Right cardiac atrium (tissue), 5 donors: ENCODE results near the gene BIRC5. TPM values are rescaled to one million over a fixed set of nuclear protein-coding genes. Genes with fewer than 3 reads are reported as not detected.
A peak's percentile ranks its signal among the peaks of the same experiment; 100 is the strongest.

Experiments used
- ATAC-seq, 2 donors: fragments of 200-7000 bp; cut with Tn5 transposase; one replicate each; pipeline versions ENCODE4 v1.8.0 to v1.9.1; 2020; ENCODE audit warnings: moderate library complexity in 2 of 2, mild to moderate bottlenecking in 1 of 2
- DNase-seq, 3 donors: peaks; one replicate each; pipeline ENCODE4 v3.0.0-alpha.2; 2020
- H3K27ac ChIP-seq: one replicate; pipeline ENCODE4 v1.5.1; 2013; ENCODE audit warnings: mild to moderate bottlenecking, low read length, control low read depth, moderate library complexity
- H3K27me3 ChIP-seq: one replicate; pipeline ENCODE4 v1.6.1; 2013; ENCODE audit not compliant: control insufficient read depth, insufficient read depth
- H3K4me1 ChIP-seq: one replicate; pipeline ENCODE4 v1.6.1; 2013; ENCODE audit warnings: low read length; ENCODE audit not compliant: control insufficient read depth, insufficient read depth
- H3K4me3 ChIP-seq: one replicate; pipeline ENCODE4 v1.5.1; 2013; ENCODE audit warnings: low read length, control low read depth
- H3K9me3 ChIP-seq: one replicate; pipeline ENCODE4 v1.6.1; 2013; ENCODE audit warnings: low read length; ENCODE audit not compliant: control insufficient read depth
- WGBS: extraction: QIAGEN DNeasy Blood & Tissue Kit; methylation state at CpG from one replicate; pipeline ENCODE4 v1.1.7; 2013; 5-methylcytosine and 5-hydroxymethylcytosine counted together
- intact Hi-C, 4 donors: fragments of 100-400 bp; cut with DNase I; formaldehyde crosslinking; loops; one replicate each; pipeline versions ENCODE4 v1.11.0 to v1.14.0; 2022 to 2023
- polyA plus RNA-seq: library from polyadenylated mRNA; stranded (reverse); fragments of 200-250 nt; gene quantifications from one replicate; pipeline ENCODE4 v1.2.3, GENCODE V29; 2013
- total RNA-seq, 4 donors: library from RNA; stranded (reverse); fragmentation: NEBNext Ultra II Directional; extraction: Animal tissue kit (Norgen Biotek cat#: 25700); gene quantifications; one replicate each; pipeline ENCODE4 v1.2.1, GENCODE V29; 2021
- donor health status: healthy with polysubstance abuse.
- donor health status: DM: no; HTN: yes; CAD: no.
- donor health status: DM: no; HTN: no; CAD: no.
- donor health status: DM: no; HTN: yes; CAD: no; lungs with severe emphysema.
- donor health status: DM: yes; HTN: yes; CAD: no.

Gene BIRC5
- total and polyA plus RNA-seq, 5 donors, result 0.17 to 1.3 (median 0.70) TPM; not detected in 1

GRCh38 chr17:78259192-78259554 is 45.1 kb downstream of the BIRC5 start:
- Histone ChIP-seq H3K4me1 (peaks cover 8% of the 10 kb centered on the region), H3K9me3 (no peaks in the 10 kb centered on the region), H3K4me3 (no peak overlapping the region), H3K27me3 (no peaks in the 10 kb centered on the region), H3K27ac (peak overlapping the region; percentile 11)
- ATAC-seq, result no peak
- intact Hi-C loops, result loop anchor here in 1 of 4 donors (10.0 kb wide), 1 partner anchor 166 kb away; no protein-coding TSS in a partner anchor
- 77% methylated on average over 10 of the region's 10 CpGs for WGBS
- DNase-seq, result peak in 2 of 3 donors; percentile 26 to 41

GRCh38 chr17:78263063-78263735 is 49.1 kb downstream of the BIRC5 start:
- Histone ChIP-seq H3K27ac (peak overlapping the region; percentile 61), H3K4me1 (no peaks in the 10 kb centered on the region), H3K9me3 (no peaks in the 10 kb centered on the region), H3K27me3 (no peaks in the 10 kb centered on the region), H3K4me3 (no peak overlapping the region)
- WGBS, result 46% methylated on average over 23 of the region's 23 CpGs
- ATAC-seq (peak; percentile 49 to 71), DNase-seq (peak; percentile 64 to 81 (median 77))
- intact Hi-C loops, result no loop called here

GRCh38 chr17:78263736-78264340 is 49.8 kb downstream of the BIRC5 start:
- DNase-seq, result peak in 1 of 3 donors; percentile 4
- Histone ChIP-seq H3K4me3 (no peak overlapping the region), H3K27ac (peak overlapping the region; percentile 61), H3K9me3 (no peaks in the 10 kb centered on the region), H3K27me3 (no peaks in the 10 kb centered on the region), H3K4me1 (no peaks in the 10 kb centered on the region)
- WGBS, result 94% methylated on average over 9 of the region's 9 CpGs
- ATAC-seq, result no peak
- intact Hi-C loops, result no loop called here

- no peak overlapping the region for H3K4me3 ChIP-seq
- no peaks in the 10 kb centered on the region for H3K4me1 ChIP-seq
- no peak for DNase-seq
- intact Hi-C loops, result no loop called here
- no peaks in the 10 kb centered on the region for H3K27me3 ChIP-seq
- no peaks in the 10 kb centered on the region for H3K9me3 ChIP-seq
- H3K27ac ChIP-seq, result no peak overlapping the region
- WGBS, result 80% methylated on average over 5 of the region's 5 CpGs
- no peak for ATAC-seq
Observed at GRCh38 chr17:78264590-78264989, 50.5 kb downstream of the BIRC5 start.

- DNase-seq, result peak in 1 of 3 donors; percentile 28
Observed at GRCh38 chr17:78265121-78265520, 51.1 kb downstream of the BIRC5 start.

GRCh38 chr17:78266231-78266631 is 52.2 kb downstream of the BIRC5 start:
- ATAC-seq (peak; percentile 29), DNase-seq (peak in 2 of 3 donors; percentile 36 to 63)
- no peaks in the 10 kb centered on the region for H3K4me1 ChIP-seq

More at GRCh38 chr17:78265121-78265520, 51.1 kb downstream of the BIRC5 start:
- no peak overlapping the region for H3K4me3 ChIP-seq
- H3K27me3 ChIP-seq, result no peaks in the 10 kb centered on the region
- no peaks in the 10 kb centered on the region for H3K9me3 ChIP-seq
- H3K27ac ChIP-seq, result no peak overlapping the region
- no peak for ATAC-seq
- intact Hi-C loops, result no loop called here
- WGBS, result 95% methylated on average over 10 of the region's 10 CpGs
- no peaks in the 10 kb centered on the region for H3K4me1 ChIP-seq

GRCh38 chr17:78266771-78267170 is 52.7 kb downstream of the BIRC5 start:
- peak in 1 of 2 donors; percentile 8 for ATAC-seq
- no peaks in the 10 kb centered on the region for H3K9me3 ChIP-seq
- no peak overlapping the region for H3K27ac ChIP-seq
- peak in 2 of 3 donors; percentile 24 to 42 for DNase-seq
- no peak overlapping the region for H3K4me3 ChIP-seq
- intact Hi-C loops, result no loop called here
- WGBS, result 83% methylated on average over 9 of the region's 9 CpGs
- no peaks in the 10 kb centered on the region for H3K4me1 ChIP-seq
- H3K27me3 ChIP-seq, result no peaks in the 10 kb centered on the region

More at GRCh38 chr17:78266231-78266631, 52.2 kb downstream of the BIRC5 start:
- Histone ChIP-seq H3K4me3 (no peak overlapping the region), H3K27me3 (no peaks in the 10 kb centered on the region), H3K9me3 (no peaks in the 10 kb centered on the region), H3K27ac (no peak overlapping the region)
- intact Hi-C loops, result no loop called here
- WGBS, result 62% methylated on average over 6 of the region's 6 CpGs

- intact Hi-C loops, result no loop called here
- no peaks in the 10 kb centered on the region for H3K27me3 ChIP-seq
- peak in 2 of 3 donors; percentile 26 to 45 for DNase-seq
- WGBS, result 76% methylated on average over 26 of the region's 26 CpGs
- H3K9me3 ChIP-seq, result no peaks in the 10 kb centered on the region
- no peak for ATAC-seq
- H3K4me1 ChIP-seq, result no peaks in the 10 kb centered on the region
- H3K27ac ChIP-seq, result no peak overlapping the region
- no peak overlapping the region for H3K4me3 ChIP-seq
Observed at GRCh38 chr17:78267253-78268073, 53.4 kb downstream of the BIRC5 start.

GRCh38 chr17:78268191-78268874 is 54.3 kb downstream of the BIRC5 start:
- H3K9me3 ChIP-seq, result no peaks in the 10 kb centered on the region
- peak in 2 of 3 donors; percentile 38 to 49 for DNase-seq
- intact Hi-C loops, result no loop called here
- no peak overlapping the region for H3K27ac ChIP-seq
- ATAC-seq, result no peak
- no peak overlapping the region for H3K4me3 ChIP-seq
- WGBS, result 70% methylated on average over 24 of the region's 24 CpGs
- H3K4me1 ChIP-seq, result no peaks in the 10 kb centered on the region
- no peaks in the 10 kb centered on the region for H3K27me3 ChIP-seq

GRCh38 chr17:78268951-78269905 is 55.2 kb downstream of the BIRC5 start:
- DNase-seq (peak in 2 of 3 donors; percentile 44 to 49), ATAC-seq (peak in 1 of 2 donors; percentile 10)
- 51% methylated on average over 34 of the region's 34 CpGs for WGBS
- Histone ChIP-seq H3K27ac (no peak overlapping the region), H3K4me1 (no peaks in the 10 kb centered on the region), H3K27me3 (no peaks in the 10 kb centered on the region), H3K4me3 (no peak overlapping the region), H3K9me3 (no peaks in the 10 kb centered on the region)
- intact Hi-C loops, result no loop called here
